Lower lobe of right lung (tissue), 2 donors: Measurements from ENCODE around the gene PACRG. TPM values are rescaled to one million over a fixed set of nuclear protein-coding genes. Genes with fewer than 3 reads are reported as not detected.
A peak's percentile ranks its signal among the peaks of the same experiment; 100 is the strongest.

Experiments used
- ATAC-seq, 2 donors: fragments of 200-7000 bp; cut with Tn5 transposase; one replicate each; pipeline ENCODE4 v1.9.1; 2020 to 2022; ENCODE audit warnings: mild to moderate bottlenecking in 2 of 2, moderate library complexity in 2 of 2
- DNase-seq: peaks from one replicate; pipeline ENCODE4 v3.0.0-alpha.2; 2020
- H3K27ac ChIP-seq: fragments of 200-600 bp; one replicate; pipeline ENCODE4 v1.8.0; 2022
- H3K27me3 ChIP-seq: fragments of 200-600 bp; one replicate; pipeline ENCODE4 v1.8.0; 2022; ENCODE audit warnings: low read depth
- H3K36me3 ChIP-seq: fragments of 200-600 bp; one replicate; pipeline ENCODE4 v1.8.0; 2022; ENCODE audit warnings: mild to moderate bottlenecking
- H3K4me1 ChIP-seq: fragments of 200-600 bp; one replicate; pipeline ENCODE4 v1.8.0; 2022
- H3K4me3 ChIP-seq: fragments of 200-600 bp; one replicate; pipeline ENCODE4 v1.8.0; 2022; ENCODE audit warnings: mild to moderate bottlenecking
- H3K9me3 ChIP-seq: fragments of 200-600 bp; one replicate; pipeline ENCODE4 v1.8.0; 2022
- CTCF ChIP-seq: fragments of 200-600 bp; IDR thresholded peaks from one replicate; pipeline ENCODE4 v1.8.0; 2022; ENCODE audit warnings: antibody characterized with exemption, mild to moderate bottlenecking
- intact Hi-C: fragments of 100-400 bp; cut with DNase I; formaldehyde crosslinking; loops from one replicate; pipeline ENCODE4 v1.11.0; 2022
- total RNA-seq: library from RNA; stranded (reverse); fragmentation: NEBNext Ultra II Directional; extraction: Animal tissue kit (Norgen Biotek cat#: 25700); gene quantifications from one replicate; pipeline ENCODE4 v1.2.1, GENCODE V29; 2021
- donor health status: DM: no; HTN: yes; CAD: no; lungs with severe emphysema.

PACRG gene
- total RNA-seq, 1 donor from 2014 or later = 5.5 TPM

- H3K4me3 ChIP-seq = peak overlapping the region; percentile 74
- peak overlapping the region; percentile 87 for H3K27ac ChIP-seq
- H3K9me3 ChIP-seq = no peaks in the 10 kb centered on the region
- peaks cover 7% of the 10 kb centered on the region for H3K4me1 ChIP-seq
- DNase-seq = no peak
- H3K27me3 ChIP-seq = no peaks in the 10 kb centered on the region
- no peak for ATAC-seq
- intact Hi-C loops = no loop called here
- no peaks in the 10 kb centered on the region for H3K36me3 ChIP-seq
- TF ChIP-seq CTCF = no peak
These were observed 423 bp downstream of the PACRG start for GRCh38 chr6:162728197-162728596.

- H3K27ac ChIP-seq = no peak overlapping the region
- H3K4me3 ChIP-seq = no peak overlapping the region
- no peaks in the 10 kb centered on the region for H3K27me3 ChIP-seq
- intact Hi-C loops = no loop called here
- no peak for TF ChIP-seq CTCF
- H3K36me3 ChIP-seq = no peaks in the 10 kb centered on the region
- ATAC-seq (no peak), DNase-seq (no peak)
- H3K4me1 ChIP-seq = peaks cover 7% of the 10 kb centered on the region
- no peaks in the 10 kb centered on the region for H3K9me3 ChIP-seq
These were observed 932 bp downstream of the PACRG start for GRCh38 chr6:162728706-162729105.

GRCh38 chr6:162730502-162730901, 2.7 kb downstream of the PACRG start:
- Histone ChIP-seq H3K4me3 (no peak overlapping the region), H3K36me3 (no peaks in the 10 kb centered on the region), H3K4me1 (peaks cover 7% of the 10 kb centered on the region), H3K9me3 (no peaks in the 10 kb centered on the region), H3K27ac (no peak overlapping the region), H3K27me3 (no peaks in the 10 kb centered on the region)
- intact Hi-C loops = no loop called here
- no peak for DNase-seq
- TF ChIP-seq CTCF = no peak
- ATAC-seq = no peak

- intact Hi-C loops = no loop called here
- ATAC-seq = no peak
- no peak overlapping the region for H3K27ac ChIP-seq
These were observed 5.7 kb downstream of the PACRG start for GRCh38 chr6:162733489-162733888.

GRCh38 chr6:162736961-162737360, 9.2 kb downstream of the PACRG start:
- DNase-seq (no peak), ATAC-seq (no peak)
- TF ChIP-seq CTCF = peak; percentile 25
- Histone ChIP-seq H3K4me3 (no peak overlapping the region), H3K9me3 (no peaks in the 10 kb centered on the region), H3K27ac (no peak overlapping the region), H3K27me3 (no peaks in the 10 kb centered on the region), H3K36me3 (no peaks in the 10 kb centered on the region), H3K4me1 (no peaks in the 10 kb centered on the region)
- intact Hi-C loops = no loop called here

More at GRCh38 chr6:162733489-162733888, 5.7 kb downstream of the PACRG start:
- no peaks in the 10 kb centered on the region for H3K4me1 ChIP-seq
- no peaks in the 10 kb centered on the region for H3K9me3 ChIP-seq
- no peaks in the 10 kb centered on the region for H3K27me3 ChIP-seq
- DNase-seq = no peak
- H3K4me3 ChIP-seq = no peak overlapping the region
- TF ChIP-seq CTCF = no peak
- H3K36me3 ChIP-seq = no peaks in the 10 kb centered on the region

- DNase-seq = no peak
- no peak for ATAC-seq
- no peak overlapping the region for H3K4me3 ChIP-seq
- no peaks in the 10 kb centered on the region for H3K9me3 ChIP-seq
- intact Hi-C loops = no loop called here
- no peak overlapping the region for H3K27ac ChIP-seq
- no peak for TF ChIP-seq CTCF
- no peaks in the 10 kb centered on the region for H3K36me3 ChIP-seq
- no peaks in the 10 kb centered on the region for H3K27me3 ChIP-seq
- H3K4me1 ChIP-seq = no peaks in the 10 kb centered on the region
These were observed 23.0 kb downstream of the PACRG start for GRCh38 chr6:162750776-162751175.
